ENCODE results near the gene PHLPP1. TPM values are rescaled to one million over a fixed set of nuclear protein-coding genes. Genes with fewer than 3 reads are reported as not detected.

PHLPP1 gene
- total RNA-seq, 2 donors from 2014 or later, result 4.6 to 5.9 TPM

DNA sequence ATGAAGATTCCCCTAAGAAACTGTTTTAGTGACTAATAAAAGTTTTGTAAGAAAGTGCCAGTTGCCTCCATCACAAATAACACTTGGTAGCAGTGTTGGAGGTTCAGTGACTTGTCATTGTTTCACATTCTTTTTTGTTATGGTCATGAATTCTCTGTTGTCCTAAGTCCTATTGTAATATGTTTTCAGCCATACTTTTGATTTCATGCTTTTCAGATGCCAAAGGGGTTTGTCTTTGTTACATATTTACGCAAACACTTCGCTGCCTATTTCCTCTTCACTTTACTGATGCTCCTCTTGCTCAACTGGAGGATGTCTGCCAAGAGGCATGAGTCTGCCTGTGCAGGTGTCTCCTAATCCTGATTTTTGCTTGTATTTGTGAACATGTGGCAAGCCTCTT is 66.6 kb downstream of the PHLPP1 start:
- Histone ChIP-seq H3K9me3 (no peaks in the 10 kb centered on the region), H3K27me3 (no peaks in the 10 kb centered on the region), H3K4me3 (no peak overlapping the region), H3K4me1 (peaks cover 0 to 11% of the 10 kb centered on the region in 2 donors), H3K36me3 (no peaks in the 10 kb centered on the region), H3K27ac (no peak overlapping the region)
- TF ChIP-seq, protein P1, sequence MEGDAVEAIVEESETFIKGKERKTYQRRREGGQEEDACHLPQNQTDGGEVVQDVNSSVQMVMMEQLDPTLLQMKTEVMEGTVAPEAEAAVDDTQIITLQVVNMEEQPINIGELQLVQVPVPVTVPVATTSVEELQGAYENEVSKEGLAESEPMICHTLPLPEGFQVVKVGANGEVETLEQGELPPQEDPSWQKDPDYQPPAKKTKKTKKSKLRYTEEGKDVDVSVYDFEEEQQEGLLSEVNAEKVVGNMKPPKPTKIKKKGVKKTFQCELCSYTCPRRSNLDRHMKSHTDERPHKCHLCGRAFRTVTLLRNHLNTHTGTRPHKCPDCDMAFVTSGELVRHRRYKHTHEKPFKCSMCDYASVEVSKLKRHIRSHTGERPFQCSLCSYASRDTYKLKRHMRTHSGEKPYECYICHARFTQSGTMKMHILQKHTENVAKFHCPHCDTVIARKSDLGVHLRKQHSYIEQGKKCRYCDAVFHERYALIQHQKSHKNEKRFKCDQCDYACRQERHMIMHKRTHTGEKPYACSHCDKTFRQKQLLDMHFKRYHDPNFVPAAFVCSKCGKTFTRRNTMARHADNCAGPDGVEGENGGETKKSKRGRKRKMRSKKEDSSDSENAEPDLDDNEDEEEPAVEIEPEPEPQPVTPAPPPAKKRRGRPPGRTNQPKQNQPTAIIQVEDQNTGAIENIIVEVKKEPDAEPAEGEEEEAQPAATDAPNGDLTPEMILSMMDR (IDR thresholded peaks at IDR 0.05), result no peak
- DNase-seq (ENCODE audit: low spot score), result no peak

DNA sequence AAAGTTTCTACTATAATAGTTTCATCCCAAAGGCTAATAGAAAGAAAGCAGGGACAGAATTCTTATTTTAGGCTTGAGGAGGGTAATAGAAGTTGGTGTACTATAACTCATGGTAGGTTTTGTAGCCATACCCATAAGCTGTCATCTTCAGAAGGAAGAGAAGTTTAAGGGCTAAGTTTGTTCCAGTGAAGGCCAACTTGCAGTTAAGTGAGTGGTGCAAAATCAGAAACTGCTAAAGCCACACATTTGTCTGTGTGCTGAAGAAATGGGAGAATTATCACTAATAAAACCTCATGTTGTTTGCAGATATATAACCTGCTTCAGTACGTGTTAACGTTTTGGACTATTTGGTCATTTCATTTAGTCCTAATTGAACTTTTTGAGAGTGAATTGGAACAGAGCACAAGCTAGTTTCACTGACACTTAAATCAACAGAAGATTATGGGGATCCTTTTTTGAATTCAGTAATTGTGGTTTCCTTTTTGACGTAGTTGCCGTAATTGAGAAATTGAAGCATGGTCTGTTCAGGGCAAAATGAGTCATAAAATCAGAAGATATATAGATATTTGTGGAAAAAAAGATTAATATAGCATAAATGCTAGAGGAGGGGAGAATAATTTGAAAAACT is 69.1 kb downstream of the PHLPP1 start:
- H3K4me3 ChIP-seq, result no peak overlapping the region
- no peaks in the 10 kb centered on the region for H3K9me3 ChIP-seq
- no peaks in the 10 kb centered on the region for H3K36me3 ChIP-seq
- no peak for DNase-seq (ENCODE audit: low spot score)
- TF ChIP-seq, protein P1 (IDR thresholded peaks at IDR 0.05), result no peak
- H3K4me1 ChIP-seq, result peaks cover 0 to 11% of the 10 kb centered on the region in 2 donors
- H3K27me3 ChIP-seq, result no peaks in the 10 kb centered on the region
- peak overlapping the region in 1 of 2 donors; percentile 30 for H3K27ac ChIP-seq

DNA sequence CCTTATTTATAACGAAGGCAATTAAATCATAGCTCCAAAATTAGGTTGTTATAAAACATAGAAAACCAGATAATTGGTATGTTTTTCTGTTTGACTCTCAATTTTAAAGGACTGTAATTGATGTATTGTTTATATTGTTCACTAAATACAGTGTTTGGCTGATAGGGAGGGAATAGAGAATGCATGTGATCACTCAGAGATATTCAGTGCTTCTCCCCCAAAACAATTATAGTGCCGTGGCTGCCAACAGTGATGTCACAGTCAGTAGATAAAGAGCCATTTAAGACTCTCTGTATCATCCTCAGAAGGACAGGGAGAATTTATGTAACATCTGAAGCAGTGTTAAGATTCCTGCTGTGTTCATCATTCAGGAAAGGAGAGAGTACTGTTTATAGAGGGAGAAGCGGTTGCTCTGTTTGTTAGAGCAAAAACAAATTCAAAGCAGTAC is 69.6 kb downstream of the PHLPP1 start:
- H3K9me3 ChIP-seq, result no peaks in the 10 kb centered on the region
- H3K27me3 ChIP-seq, result no peaks in the 10 kb centered on the region
- TF ChIP-seq, protein P1 (IDR thresholded peaks at IDR 0.05), result no peak
- H3K36me3 ChIP-seq, result no peaks in the 10 kb centered on the region
- DNase-seq (ENCODE audit: low spot score), result no peak
- no peak overlapping the region for H3K4me3 ChIP-seq
- peak overlapping the region; percentile 18 to 30 for H3K27ac ChIP-seq
- H3K4me1 ChIP-seq, result peaks cover 0 to 11% of the 10 kb centered on the region in 2 donors

DNA sequence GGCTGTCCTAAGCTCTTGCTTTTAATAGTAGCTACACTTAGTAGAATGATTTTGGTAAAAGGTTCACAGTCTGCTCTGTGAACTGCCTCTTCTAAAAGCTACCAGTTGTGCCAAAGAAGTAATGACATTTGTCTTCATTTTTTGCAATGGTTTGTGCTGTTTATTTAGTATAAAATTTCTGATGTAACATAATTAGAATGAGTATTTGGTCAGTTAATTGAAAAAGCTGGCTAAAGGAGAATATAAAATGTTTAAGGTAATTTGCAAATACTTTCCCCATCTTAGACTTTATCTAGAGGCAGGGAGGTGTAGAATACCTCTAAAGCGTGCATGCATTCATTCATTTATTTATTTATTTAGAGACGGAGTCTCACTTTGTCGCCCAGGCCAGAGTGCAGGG is 71.3 kb downstream of the PHLPP1 start:
- TF ChIP-seq, protein P1 (IDR thresholded peaks at IDR 0.05), result no peak
- Histone ChIP-seq H3K27ac (no peak overlapping the region), H3K4me1 (peaks cover 0 to 22% of the 10 kb centered on the region in 2 donors), H3K4me3 (no peak overlapping the region), H3K9me3 (no peaks in the 10 kb centered on the region), H3K27me3 (no peaks in the 10 kb centered on the region), H3K36me3 (no peaks in the 10 kb centered on the region)
- DNase-seq (ENCODE audit: low spot score), result no peak

DNA sequence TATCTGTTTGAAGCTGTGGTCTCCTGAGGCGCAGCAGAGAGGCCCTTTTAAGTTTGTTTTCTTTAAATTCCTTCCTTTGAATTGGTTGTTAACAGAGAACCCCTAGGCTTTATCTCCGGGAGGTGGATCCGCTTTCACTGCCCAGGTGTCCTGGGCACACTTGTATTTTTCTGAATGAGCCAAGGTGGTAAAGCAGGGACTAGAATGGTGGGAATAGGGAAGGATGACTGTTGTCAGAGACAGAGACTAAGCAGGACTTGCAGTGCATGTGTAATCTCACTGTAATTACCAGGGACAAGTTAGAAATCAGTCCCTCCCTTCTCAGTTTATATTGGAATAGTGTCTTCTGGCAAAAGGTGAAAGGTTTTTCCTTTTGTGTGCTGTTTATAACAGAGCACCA is 72.8 kb downstream of the PHLPP1 start:
- no peak for DNase-seq (ENCODE audit: low spot score)
- H3K27ac ChIP-seq, result no peak overlapping the region
- TF ChIP-seq, protein P1 (IDR thresholded peaks at IDR 0.05), result no peak
- no peaks in the 10 kb centered on the region for H3K36me3 ChIP-seq
- H3K4me3 ChIP-seq, result no peak overlapping the region
- peaks cover 0 to 23% of the 10 kb centered on the region in 2 donors for H3K4me1 ChIP-seq
- H3K27me3 ChIP-seq, result no peaks in the 10 kb centered on the region
- no peaks in the 10 kb centered on the region for H3K9me3 ChIP-seq

DNA sequence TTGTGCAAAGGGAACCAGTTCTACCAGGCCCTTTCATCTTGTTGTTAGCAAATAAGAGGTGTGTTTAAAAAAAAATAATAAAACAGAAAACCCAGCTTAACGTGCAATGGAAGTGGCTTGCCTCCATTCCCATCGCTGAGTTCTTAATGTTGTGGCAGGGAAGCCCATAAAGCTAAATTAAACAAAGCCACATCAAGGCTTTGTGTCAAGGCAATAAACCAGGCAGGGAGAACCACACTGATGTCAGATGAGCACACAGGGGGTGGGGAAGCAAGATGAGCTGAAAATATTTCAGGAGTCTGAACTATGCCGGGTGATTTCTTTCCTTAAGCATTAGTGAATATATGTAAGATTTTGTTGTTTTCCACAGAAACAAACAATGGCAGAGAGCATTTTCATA is 73.5 kb downstream of the PHLPP1 start:
- DNase-seq (ENCODE audit: low spot score), result no peak
- Histone ChIP-seq H3K4me1 (peaks cover 0 to 23% of the 10 kb centered on the region in 2 donors), H3K27me3 (no peaks in the 10 kb centered on the region), H3K27ac (no peak overlapping the region), H3K9me3 (no peaks in the 10 kb centered on the region), H3K36me3 (no peaks in the 10 kb centered on the region), H3K4me3 (no peak overlapping the region)
- TF ChIP-seq, protein P1 (IDR thresholded peaks at IDR 0.05), result no peak

All from right atrium auricular region (tissue), 2 donors.